GM19395 (cell line): ENCODE measurements around the gene ARL6IP4.
A peak's percentile ranks its signal among the peaks of the same experiment; 100 is the strongest.
"Not testable (repeated sequence)": the region's sequence is repeated elsewhere in the genome, so short reads cannot be mapped to it uniquely, and the experiment has no call there.

Experiments
- ATAC-seq: cut with Tn5 transposase; IDR thresholded peaks from one replicate; pipeline ENCODE4 v1.9.1; 2021; ENCODE audit warnings: mild to moderate bottlenecking, moderate library complexity; ENCODE audit not compliant: unreplicated experiment

The ARL6IP4 gene

DNA sequence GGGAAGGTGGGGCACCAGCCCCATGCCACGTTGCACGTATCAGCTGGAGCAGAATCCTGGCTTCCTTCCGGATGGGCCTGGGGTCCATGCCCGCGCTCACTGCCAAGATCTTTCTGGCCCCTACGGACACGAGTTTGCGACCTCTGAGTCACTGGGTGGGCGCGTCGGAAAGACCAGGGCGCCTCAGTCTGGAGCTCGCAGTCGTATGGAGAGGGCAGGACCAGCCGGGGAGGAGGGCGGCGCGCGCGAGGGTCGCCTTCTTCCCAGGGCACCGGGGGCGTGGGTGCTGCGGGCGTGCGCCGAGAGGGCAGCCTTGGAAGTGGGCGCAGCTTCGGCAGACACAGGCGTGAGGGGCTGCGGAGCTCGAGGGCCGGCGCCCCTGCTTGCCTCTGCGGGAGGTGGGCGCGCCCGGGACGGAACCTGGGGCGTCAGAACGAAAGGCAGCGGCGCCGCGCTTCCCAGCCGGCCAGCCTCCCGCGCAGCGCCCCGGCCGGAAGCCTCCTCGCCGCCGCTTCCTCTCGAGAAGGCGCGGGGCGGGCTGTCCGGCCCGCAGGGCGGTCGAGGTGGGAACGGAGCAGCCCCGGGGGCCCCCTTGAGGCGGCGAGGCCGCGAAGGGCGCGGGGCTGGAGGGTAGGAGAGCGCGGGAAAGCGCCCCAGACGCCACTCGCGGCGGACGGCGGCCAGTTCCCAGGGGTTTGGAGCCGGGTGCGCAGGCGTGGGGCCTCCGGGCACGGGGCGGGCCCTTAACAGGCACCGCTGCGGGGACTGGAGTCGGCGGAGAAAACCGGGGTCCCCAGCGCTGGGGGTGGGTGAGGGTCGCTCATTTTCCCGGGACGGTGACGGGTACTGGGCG lies at the start of gene ARL6IP4:
TSS of gene ARL6IP4 (plus strand) at position 499 of the 853 bp plus-strand sequence. CDS start 459 bp downstream, outside the sequence.
- ATAC-seq, result peak; percentile 61

- no peak for ATAC-seq
Measured at GRCh38 chr12:122932207-122932606, 48.3 kb upstream of the ARL6IP4 start.

GRCh38 chr12:122934722-122935121 lies 45.8 kb upstream of the ARL6IP4 start:
- no peak for ATAC-seq

GRCh38 chr12:122935318-122935717 lies 45.2 kb upstream of the ARL6IP4 start:
- ATAC-seq, result no peak

- ATAC-seq, result no peak
Measured at GRCh38 chr12:122937622-122938091, 42.8 kb upstream of the ARL6IP4 start.

DNA sequence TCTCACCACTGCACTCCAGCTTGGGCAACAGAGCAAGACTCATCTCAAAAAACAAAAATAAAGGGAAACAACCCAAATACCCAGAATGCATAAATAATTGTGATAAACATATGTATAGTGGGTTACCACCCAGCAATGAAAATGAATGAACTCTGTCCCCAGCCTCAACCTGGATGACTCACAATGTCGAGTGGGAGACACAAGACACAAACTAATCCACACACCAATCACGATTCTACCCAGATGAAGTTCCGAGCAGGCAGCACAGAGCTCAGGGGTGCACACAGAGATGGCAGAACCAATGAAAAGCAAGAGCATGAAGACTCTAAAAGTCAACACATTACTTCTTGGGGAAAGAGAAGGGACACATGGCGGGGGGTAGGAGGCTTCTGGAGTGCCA lies 41.4 kb upstream of the ARL6IP4 start:
- ATAC-seq, result no peak

GRCh38 chr12:122941351-122941750 lies 39.1 kb upstream of the ARL6IP4 start:
- ATAC-seq, result not testable (repeated sequence)

DNA sequence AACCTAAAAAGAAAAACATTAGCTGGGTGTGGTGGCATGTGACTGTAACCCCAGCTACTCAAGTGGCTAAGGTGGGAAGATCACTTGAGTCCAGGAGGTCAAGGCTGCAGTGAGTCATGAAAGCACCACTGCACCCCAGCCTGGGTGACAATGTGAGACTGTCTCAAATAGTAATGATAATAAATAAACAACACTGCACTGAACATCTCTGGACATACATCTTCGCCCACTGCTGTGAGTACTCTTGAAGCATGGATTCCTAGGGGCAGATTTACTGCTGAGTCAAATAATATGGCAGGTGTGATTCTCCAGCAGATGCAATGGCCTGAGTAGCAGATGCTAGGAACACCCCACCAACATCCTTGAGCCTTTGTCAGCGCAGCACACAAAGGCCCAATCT lies 37.8 kb upstream of the ARL6IP4 start:
- no peak for ATAC-seq

DNA sequence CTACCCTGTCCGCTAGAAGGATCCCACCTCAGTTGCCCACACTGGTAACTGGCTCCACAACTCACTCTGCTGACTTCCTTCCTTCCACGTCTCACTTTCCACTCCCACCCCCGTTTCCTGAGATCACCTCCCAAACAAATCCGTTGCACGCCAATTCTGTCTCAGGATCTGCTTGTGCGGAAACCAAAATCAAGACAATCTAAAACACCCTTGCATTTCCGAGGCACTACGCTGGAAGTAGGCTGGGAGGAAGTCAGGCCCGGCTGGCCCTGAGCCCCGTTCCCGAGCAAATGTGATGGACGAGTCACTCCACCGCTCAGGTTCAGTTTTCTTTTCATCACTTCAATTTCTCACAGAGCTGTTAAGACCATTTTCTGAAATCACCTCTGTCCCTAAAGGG lies 37.3 kb upstream of the ARL6IP4 start:
- no peak for ATAC-seq

DNA sequence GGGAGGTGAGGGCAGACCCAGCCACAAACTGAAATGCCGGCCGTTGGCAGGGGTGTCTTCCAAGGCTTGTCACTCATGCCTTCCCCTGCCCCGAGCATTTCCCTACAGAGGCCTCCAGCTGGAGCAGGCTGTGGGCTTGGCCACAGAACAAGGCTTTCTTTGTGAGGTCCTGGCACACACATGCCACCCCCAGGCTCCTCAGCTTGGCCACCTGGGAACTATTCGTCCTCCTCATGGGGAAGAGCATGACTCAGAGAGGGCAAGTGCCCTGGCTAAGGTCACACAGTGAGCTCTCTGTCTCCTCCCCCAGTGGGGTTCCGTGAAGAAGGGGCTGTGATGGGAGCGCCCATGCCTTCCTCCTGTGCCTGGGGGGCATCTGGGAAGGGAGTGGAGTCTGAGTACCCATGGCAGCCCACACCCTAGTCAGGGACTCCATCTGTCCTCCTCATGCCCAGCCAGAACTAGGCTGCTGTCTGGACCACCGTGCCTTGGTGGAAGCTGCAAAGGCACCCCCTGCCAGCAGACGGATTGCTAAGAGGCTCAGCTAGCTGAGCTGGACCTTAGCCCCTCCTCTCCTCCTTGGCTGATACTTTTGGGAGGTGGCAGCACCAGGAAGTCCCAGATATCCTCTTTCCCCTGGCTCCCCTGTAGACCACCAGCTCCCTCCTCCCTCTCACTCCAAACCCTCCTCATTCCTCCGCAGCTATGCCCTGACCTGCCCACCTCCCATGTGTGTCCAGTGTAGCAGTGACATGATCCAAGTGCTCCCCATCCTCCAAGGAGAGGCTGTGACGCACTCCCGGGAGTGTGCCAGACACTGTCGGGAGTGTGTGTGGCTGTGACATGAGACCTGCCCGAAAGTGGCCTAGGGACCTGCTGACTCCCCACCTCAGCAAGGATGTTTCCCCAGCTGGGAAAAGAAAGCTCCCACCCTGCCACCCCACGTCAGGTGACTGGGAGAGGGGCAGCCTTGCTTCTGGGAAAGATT lies 35.6 kb upstream of the ARL6IP4 start:
- no peak for ATAC-seq

DNA sequence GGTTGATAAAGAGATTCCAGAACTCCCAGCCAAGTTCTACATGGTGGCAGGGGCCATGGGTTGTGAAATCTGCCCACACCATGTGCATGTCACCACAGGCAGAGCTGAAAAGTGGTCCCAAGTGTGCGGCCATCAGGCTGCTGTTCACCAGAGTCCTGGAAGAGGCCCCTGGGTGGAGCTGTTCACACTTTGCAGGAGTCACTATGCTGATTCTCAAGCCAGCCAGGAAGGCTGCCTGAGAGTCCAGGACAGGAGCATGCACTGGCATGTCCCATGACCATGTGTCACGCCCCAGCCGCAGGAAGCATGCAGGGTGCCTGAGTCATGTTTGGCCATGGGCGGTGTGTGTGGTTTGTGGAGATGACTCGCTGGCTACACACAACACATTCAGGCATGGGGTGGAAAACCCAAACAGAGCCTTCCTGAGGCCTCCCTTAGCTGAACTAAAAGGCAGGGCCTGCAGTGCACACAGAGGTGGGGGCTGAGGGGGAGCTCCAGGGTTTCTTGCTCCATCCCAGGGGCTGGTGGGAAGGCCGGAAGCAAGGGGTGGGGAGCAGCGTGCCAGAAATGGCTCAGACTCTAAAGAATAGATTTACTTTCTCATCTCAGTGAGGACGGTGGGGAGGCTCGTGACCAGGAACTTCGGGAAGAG lies 33.7 kb upstream of the ARL6IP4 start:
- peak; percentile 63 for ATAC-seq

- no peak for ATAC-seq
Measured at GRCh38 chr12:122947352-122947792, 33.1 kb upstream of the ARL6IP4 start.

GRCh38 chr12:122948605-122949004 lies 31.9 kb upstream of the ARL6IP4 start:
- no peak for ATAC-seq

- no peak for ATAC-seq
Measured at GRCh38 chr12:122949405-122949804, 31.1 kb upstream of the ARL6IP4 start.

- ATAC-seq, result no peak
Measured at GRCh38 chr12:122949816-122950675, 30.4 kb upstream of the ARL6IP4 start.

DNA sequence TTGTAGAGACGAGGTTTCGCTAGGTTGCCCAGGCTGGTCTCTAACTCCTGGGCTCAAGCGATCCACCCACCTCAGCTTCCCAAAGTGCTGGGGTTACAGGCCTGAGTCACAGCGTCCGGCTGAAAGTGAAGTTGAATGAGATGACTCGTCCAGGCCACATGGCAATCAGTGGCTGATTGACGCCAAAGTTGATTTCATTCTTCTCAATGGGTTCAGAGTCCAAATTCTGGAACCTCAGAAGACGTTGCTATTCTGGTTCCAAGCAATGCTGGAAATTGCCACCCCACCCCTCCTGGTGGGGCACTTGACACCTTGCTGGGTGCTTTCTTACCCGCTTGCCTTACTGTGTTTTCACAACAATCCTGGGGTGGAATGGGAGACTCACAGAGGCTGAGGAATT lies 29.1 kb upstream of the ARL6IP4 start:
- ATAC-seq, result no peak

GRCh38 chr12:122951979-122952892 lies 28.2 kb upstream of the ARL6IP4 start:
- ATAC-seq, result peak; percentile 75

DNA sequence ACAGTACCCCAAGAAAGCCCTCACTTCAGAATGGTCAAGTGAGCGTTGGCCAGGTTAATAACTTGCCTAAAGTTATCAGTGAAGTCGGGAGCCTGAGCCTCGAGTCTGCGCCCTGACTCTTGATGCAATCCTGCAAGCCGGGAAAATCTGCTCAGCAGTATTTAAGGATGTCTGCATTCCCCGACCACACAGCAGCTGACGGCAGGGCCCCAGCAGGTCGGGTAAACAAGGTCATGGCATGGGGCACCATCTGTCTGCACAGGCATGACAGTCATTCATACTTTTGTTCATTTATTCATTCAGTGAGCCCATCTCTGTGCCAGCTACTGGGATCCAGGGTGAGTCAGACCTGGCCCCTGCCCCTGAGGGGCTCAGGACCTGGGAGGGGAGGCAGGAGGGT lies 25.3 kb upstream of the ARL6IP4 start:
- ATAC-seq, result no peak

DNA sequence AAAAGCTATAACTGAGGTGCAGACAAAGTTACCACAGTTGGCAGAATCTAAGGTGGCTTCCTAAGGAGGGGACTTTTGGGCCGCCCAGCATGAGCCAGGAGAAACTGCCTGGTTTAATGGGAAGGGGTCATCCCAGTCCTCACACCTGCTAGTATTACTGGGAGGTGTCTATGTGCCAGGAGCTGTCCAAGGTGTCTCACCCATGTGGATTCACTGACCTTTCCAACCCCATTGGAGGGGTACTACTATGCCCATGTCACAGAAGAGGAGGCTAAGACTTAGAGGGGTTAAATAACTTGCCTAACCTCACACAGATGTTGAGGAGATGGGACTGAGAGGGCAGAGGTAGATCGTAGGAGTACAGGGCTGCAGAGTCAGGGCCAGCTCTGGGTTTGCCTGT lies 24.4 kb upstream of the ARL6IP4 start:
- no peak for ATAC-seq
